HG03066 (cell line): ENCODE data around the gene AFG1L.
"Not testable (repeated sequence)": the region's sequence is repeated elsewhere in the genome, so short reads cannot be mapped to it uniquely, and the experiment has no call there.

Source experiments
- ATAC-seq: cut with Tn5 transposase; IDR thresholded peaks from one replicate; pipeline ENCODE4 v1.9.1; 2021; ENCODE audit warnings: low read depth; ENCODE audit not compliant: unreplicated experiment

Gene AFG1L

DNA sequence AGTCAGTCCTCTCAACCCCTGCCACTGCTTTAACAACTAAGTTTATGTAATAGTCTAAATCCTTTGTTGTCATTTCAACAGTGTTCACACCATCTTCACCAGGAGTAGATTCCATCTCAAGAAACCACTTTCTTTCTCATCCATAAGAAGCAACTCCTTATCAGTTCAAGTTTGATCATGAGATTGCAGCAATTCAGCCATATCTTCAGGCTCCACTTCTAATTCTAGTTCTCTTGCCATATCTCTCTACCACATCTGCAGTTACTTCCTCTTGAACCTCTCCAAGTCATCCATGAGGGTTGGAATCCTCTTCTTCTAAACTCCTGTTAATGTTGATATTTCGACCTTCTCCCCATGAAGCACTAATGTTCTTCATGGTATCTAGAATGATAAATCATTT is 208.0 kb downstream of the AFG1L start:
- no peak for ATAC-seq

- ATAC-seq, result no peak
Observed at GRCh38 chr6:108507316-108507715, 212.5 kb downstream of the AFG1L start.

DNA sequence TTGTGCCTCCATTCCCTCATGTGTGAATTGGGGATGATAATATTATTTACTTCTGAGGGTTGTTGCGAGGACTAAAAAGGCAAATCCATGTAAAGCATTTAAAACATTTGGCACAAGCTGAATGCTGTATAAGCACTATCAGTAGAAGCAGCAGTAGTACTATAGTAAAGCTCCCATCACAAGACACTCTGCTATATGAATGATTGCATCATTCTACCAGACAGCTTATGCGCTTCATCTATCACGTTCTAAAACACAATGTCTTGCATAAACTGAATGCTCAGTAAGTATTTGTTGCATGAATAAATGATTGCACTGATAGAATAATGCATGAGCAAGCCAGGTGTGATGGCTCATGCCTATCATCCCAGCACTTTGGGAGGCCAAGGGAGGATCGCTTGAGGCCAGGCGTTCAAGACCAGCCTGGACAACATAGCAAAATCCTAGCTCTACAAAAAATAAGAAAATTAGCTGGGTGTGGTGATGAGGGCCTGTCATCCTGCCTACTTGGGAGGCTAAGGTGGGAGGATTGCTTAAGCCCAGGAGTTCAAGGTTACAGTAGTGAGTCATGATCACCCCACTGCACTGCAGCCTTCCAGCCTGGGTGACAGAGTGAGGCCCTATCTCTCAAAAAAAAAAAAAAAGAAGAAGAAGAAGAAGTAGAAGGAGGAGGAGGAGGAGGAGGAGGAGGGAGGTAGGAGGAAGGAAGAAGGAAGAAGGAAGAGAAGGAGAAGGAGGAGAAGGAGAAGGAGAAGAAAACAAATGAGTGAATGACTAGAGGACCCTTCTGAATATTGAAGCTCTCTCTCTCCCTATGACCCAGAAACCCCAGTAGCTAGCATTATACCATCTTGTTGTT is 215.8 kb downstream of the AFG1L start:
- ATAC-seq, result no peak

GRCh38 chr6:108518714-108519576 is 224.1 kb downstream of the AFG1L start:
- no peak for ATAC-seq

GRCh38 chr6:108521616-108522107 is 226.8 kb downstream of the AFG1L start:
- no peak for ATAC-seq

- ATAC-seq, result no peak
Observed at GRCh38 chr6:108523697-108524096, 228.8 kb downstream of the AFG1L start.

DNA sequence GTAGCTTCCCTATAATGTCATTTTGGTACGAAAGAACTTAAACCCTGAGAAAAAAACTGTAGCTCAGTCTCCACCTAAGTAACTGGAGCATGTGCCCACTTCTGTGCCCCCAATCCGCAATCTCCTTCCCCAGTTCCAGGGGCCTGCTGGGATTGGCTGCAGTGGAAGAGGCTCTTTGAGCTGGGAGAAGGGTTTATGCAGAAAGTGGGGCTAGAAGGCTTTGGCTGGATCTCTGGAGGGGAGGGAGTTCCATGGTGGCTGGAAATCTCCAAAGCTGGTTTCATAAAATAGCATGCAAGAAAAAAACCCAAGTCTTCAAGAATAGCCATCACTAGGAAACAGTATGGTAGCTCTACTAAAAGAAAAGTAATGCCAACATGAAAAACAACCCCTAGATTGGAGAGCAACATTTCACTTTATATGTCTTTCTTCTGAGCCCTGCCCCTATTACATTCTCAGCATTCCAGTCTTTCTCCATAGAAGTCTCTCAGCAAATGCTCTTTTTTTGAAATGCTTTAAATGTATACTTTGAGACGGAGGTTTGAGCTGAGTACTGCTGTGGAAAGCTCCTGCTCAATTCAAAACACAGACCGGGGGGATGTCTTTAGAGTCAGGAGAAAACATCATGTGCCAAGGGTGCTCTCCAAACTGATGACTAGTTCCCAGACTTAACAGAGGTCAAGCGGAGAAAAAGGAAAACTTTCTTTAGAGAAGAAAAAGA is 229.8 kb downstream of the AFG1L start:
- no peak for ATAC-seq

DNA sequence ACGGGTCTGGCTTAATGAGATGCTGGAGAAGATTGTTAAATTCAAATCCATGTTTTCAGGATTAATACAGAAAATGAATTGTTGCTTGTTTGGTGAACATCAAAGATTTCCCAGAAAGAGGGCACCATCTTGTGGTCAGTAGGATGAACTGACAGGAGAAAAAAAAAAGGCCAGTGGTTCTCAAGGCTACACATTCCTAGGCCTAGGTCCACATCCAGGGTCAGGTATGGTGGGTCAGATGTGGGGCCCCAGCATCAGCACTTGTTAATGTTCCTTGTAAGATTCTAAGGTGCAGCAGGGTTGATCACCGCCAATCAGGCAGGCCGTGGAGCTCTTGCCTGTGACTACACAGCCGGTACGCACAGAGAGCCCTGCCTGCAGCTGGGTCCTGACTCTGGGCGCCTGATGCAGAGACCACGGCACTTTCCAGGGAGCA is 231.9 kb downstream of the AFG1L start:
- no peak for ATAC-seq

DNA sequence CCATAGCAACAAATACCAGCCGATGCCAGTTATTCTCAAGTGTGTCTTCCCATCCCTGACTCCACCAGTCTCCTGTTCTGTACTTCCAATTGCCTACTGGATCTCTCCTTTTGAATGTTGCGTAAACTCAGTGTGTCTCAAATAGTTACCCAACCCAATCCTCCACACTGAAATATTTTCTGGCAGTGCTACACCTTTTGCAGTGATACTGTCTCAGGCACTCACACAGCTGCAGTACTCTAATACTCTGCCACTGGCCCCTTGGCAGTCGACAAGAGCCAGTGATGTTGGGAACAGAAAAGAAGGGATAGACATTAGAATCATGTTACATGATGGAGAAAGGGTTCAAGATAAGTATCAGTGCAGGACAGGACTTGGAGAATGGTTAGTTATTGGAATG is 234.0 kb downstream of the AFG1L start:
- no peak for ATAC-seq

GRCh38 chr6:108531332-108531731 is 236.5 kb downstream of the AFG1L start:
- ATAC-seq, result no peak

DNA sequence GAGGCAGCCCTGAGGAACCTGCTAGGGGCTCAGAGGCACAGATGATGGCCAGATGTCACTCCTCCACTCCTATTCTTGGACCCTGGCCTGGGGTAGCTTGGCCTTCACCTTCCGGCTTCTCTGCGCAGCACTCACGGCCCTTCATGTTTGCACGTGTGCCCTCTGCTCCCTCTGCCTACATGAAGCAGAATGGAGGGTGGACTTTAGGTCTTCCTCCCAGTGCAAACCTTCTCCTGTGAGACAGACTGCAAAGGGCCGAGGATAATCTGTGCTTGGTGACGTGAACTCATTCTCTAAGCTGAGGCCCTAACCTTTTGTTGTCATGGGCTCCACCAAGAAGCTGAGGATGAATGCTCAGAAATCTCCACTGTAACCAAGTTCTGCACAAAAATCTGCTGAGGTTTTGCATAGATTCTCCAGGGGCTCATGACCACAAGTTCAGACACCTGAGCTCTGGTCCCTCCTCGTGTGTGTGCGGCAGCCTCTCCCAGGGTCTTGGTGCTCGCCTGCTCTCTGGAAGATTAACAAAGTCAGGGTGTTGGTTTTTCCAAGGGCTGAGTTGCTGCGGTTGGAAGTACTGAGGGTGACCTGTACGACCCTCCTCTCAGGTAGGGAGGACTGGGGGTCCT is 240.4 kb downstream of the AFG1L start:
- ATAC-seq, result no peak

DNA sequence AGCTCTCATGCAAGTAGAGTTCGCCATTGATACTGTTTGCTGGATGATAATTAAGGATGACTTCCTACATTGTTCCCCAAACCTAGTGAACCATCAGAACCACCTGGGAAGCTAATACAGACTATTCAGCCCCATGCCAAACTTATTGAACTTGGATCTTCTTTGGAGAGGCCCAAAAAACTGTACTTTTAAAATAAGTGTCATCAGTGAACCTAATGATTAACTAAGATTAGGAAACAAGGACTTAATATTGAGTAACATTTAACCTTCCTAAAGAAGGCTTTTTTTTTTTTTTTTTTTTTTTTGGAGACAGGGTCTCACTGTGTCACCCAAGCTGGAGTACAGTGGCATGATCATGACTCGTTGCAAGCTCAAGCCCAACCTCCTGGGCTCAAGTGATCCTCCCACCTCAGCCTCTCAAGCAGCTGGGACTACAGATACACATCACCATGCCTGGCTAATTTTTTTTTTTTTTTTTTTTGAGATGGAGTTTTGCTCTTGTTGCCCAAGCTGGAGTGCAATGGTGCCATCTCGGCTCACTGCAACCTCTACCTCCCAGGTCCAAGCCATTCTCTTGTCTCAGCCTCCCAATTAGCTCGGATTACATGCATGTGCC is 241.2 kb downstream of the AFG1L start:
- not testable (repeated sequence) for ATAC-seq

DNA sequence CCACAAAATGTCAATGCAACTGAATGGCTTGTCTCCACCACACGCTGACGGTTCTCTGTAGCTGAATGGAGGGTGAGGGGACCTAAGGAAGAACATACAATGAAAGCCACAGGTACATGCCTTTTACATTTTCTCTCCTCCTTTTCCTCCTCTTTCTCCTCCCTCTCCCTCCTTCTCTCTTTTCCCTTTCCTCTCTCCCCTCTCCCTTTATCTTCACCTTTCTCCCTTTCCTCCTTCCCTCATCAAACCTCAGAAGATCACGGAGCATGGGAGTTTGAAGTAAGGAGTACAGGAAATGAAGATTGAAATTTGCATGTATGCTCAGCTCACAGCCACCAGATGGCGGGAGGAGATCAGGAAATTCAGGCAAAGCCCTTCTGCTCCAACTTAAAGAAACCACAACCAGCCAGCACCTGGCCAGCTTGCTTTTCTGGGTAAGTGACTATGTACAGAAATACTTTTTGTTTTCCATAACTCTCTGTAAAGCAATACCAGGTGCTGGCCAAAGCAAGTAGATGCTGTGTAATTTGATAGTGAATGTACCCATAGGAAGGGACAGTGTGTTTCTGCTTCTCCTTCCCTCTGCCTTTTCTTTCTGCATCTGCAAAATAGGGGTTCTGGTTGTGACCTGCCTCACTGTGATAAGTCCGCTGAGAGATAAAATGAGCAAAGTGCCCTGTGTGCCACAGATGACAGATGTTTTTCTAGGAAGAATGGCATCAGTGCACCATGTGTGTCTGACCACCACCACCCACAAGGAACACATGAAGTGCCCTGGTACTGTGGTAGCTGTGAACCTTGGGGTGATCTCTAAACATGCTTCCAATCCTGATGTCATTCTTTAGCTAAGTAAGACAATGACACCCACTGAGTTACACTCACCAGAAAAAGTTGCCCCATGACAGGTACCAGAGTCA is 247.2 kb downstream of the AFG1L start:
- no peak for ATAC-seq

DNA sequence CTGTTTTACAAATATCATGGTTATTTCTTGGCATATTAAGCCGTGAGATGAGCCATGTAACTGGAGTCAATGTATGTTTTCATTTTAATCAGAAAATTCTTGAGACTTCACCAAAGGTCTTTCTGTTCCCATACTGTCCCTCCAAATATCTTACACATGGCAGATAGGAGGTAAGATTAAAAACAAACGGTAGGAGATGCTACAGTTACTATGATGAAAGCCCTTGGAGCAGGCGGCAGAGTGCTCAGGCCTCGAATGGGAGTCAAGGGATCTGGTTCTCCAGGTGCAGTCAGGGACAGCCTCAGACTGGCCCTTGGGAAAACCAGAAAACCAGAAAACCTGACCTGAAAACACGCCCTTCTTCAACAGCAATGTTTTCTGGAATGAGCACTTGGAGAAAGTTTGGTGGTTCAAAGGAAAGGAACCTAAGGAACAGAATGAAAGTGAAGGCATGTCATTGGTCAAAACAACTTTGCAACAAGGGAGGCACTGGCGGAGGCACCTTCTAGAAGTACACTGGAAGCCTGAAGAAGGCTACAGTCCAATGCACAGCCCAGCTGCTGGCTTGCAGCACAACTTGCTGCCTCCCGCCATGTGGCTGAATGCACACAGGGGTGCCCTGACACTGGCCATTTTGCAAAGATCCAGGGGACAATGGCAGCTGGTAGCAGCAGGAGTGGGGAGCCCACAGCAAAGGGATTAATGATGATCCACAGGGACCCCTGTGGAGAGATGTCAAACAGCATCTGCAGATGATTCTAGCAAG is 248.5 kb downstream of the AFG1L start:
- no peak for ATAC-seq

DNA sequence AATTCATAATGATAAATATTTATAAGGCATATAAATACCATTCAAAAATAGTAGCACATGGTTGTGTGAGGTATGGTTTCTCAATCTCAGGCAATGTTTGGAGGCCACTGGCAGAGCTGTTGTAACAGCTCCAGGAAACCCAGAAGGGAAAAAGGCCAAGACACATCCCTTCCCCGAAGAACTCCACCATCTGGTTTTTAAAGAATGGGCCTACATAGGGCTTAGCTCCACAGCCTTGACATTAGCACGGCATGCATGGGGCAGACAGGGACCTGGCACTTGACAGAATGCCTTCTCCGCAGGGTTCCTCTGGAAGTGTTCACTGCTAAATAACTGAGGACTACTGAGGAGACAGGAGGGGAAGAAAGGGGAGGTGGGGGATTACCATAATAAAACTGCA is 249.8 kb downstream of the AFG1L start:
- no peak for ATAC-seq

- ATAC-seq, result no peak
Observed at GRCh38 chr6:108546079-108547049, 251.5 kb downstream of the AFG1L start.

DNA sequence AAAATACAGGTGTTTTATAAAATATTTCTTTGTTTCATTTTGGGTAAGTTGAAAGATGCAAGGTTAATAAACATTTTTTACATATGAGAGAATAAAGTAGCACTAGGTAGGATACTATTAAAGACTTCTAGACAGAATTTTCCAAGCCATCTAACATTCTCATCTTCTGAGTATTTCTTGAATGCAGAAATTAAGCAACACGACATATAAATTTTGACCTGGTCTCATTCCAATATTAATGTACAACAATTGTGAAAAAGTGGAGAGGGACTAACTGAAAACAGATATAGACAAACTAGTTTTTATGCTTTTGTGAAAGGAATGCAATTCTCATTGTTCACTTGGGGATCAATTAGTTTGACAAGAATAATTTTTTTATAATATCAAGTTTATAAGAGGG is 254.4 kb downstream of the AFG1L start:
- no peak for ATAC-seq
